ENCODE data around the gene OTOF.
A peak's percentile ranks its signal among the peaks of the same experiment; 100 is the strongest.

OTOF gene

DNA sequence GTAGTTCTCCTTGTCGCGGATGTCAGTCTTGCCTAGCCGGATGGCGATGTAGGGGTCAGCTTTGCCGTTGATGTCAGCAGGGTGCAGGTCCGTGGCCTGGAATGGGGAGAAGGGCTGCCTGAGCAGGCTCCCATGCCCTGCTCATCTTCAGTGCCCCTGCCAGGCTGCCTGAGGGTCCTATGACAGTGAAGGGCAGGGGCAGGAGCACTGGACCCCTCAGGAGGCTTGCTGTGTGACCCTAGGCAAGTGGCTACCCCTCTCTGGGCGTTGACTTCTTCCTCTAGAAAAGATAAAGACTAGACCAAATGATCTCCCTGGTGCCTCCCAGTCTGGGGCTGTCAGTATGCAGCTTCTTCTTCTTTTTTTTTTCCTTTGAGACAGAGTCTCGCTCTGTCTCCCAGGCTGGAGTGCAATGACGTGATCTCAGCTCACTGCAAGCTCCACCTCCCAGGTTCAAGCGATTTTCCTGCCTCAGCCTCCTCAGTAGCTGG lies 11.9 kb downstream of the OTOF start:
- no peak for DNase-seq (ENCODE audit: low read depth, low spot score)

DNA sequence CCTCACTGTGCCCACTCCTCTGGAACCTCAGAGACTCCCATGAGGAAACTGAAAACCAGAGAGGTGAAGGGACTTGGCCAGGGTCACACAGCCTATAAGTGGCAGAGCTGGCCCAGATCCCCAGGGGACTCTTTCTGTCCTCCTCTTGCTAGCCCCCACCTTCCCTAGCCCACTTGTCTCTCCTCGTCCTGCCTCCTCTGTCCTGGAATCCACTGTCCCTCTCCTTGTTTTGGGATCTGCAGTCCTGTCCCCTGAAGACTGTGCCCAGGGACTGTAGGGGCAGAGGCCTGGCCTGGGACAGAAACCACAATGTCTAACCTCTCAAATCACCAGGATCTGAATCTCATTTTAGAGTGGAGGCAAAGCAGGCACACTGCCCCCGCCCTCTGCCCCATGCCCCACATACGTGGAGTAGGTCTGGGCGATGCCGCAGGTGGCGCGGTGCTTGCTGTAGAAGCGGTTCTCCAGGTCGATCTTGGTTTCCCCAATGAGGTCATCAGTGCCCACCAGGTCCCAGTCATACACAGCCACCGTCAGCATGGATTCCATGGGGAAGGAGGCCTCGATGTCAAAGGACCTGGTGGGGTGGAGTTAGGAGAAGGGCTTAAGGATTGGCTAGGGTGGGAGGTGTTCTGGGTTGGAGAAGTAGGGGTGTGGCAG lies 12.5 kb downstream of the OTOF start:
- DNase-seq (ENCODE audit: low read depth, low spot score): no peak

DNA sequence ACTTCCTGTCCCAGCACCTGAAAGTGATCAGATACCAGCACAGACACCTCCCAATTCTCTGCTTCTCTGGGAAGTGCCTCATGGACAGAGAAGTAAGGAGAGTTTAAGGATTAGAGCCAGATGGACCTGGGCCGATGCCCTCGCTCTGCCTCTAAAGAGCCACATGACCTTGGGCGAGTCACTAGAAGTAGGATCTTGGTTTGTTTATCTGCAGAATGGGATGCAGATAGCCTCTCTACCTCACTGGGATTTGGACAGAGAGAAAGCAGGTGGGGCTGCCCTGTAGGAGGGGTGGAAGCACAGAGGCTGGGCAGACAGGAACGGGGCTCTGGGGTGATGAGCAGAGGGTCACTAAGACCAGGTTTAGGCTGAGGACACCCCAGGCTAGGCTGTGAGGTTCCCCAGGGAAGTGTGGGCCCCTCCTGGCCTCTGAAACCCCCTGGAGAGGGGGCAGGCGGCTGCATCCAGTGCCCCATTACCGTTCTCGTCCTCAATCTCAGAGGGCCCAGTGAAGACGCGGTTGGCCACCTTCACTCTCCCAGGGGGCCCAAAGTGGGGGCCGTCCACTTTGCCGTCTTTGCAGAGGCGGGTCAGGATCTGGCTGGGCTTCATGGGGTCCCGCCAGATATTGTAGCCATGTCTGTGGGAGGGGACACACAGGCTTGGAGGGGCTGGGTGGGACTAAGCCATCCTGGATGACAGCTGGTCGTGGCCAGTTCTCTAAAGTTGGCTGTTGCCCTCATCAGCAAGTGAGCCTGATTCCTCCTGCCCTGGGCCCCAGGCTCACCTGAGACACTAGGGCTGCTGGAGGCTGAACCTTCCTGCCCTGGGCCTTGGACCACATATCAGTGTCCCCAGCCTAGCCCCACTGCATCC lies 13.3 kb downstream of the OTOF start:
- no peak for DNase-seq (ENCODE audit: low read depth, low spot score)

DNA sequence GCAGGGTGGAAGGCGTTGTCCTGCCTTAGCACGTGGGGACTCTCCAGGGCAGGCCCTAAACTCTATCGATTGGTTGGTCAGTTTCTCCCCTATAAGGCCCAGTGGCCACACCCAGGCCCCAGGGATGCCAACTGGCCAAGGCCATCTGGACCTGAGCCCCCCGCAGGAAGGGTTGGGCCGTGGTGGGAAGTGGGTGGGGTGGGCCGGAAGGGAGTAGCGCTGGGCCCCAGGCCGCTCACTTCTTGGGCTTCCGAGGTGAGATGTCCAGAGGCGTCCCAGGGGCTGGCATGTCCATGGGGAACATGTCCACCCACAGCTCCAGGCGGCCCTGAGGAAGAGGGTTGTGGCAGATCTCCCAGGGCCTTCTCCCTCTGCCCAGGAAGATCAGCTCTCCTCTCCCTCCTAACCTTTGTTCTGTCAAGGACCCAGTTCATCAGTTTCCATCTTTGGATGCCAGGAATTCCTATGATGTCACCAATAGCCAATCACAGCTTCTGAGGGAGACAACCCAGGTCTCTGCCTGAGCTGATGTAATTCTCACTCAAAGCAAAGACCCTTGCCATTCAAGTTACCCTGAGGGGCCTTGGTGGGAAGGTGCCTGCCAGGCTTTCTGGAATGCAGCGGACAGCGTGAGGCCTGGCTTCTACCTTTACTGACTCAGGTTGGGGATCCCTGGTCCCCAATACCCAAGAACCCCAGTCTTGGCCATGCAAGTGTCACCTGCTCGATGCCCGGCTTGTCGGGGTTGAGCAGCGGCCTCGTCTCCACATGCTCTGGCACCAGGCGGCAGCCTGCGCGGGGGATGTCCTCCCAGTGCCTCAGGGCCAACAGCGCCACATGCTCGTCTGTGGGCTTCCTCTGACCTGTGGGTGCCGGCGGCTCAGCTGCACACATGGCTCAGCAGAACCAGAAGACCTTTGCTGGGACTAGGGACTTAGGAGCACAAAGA lies 14.4 kb downstream of the OTOF start:
- peak; percentile 86 for DNase-seq (ENCODE audit: low read depth, low spot score)

DNA sequence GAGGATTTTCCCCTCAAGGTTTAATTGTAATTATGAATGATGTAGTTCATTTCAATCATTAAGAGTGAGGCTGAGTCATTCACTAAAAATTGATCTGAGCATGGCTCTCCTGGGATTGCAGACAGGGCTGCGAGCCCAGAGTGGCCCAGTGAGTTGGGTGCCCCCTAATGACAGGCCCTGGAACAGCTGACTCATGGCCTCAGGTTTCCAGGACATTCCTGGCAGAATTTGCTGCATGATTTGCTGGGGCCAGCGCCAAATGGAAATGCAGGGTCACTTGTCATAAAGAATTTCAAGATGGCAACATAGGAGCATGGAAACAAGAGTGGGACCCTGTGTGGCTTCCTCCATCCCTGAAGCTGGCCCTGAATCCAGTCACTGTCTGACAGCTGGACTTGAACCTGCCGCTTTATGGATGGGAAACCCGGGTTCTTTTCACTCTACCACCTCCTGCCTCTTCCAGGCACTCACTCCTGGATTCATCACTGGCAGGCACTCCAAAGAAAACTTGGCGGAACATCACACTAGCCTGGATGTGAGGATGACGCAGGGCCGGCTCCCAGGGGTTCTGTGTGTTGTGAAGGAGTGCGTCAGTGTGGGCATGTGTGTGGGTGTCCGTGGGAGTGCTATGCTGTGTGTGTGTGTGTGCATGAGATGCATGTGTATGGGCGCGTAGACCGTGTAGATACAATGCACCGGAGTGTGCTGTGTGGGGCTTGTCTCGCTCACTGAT lies 15.2 kb downstream of the OTOF start:
- no peak for DNase-seq (ENCODE audit: low read depth, low spot score)

DNA sequence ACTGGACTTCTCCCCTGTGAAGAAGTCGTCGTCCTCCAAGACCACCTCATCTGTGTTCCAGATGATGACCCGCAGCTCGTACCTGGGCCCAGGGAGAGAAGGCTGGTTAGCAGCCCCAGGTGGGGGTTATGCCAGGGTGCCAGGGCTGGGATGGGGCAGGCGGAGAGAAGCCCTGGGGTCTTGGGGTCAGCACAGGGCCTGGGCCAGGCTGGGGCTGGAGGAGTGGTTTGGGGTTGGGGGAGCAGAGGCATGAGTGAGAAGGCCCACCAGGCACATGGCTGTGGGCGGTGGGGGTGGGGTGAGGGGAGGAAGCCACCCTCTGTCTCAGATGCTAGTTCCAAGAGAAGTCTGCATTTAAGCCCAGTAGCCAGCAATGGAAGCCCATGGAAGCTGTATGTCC lies 15.8 kb downstream of the OTOF start:
- DNase-seq (ENCODE audit: low read depth, low spot score): no peak

DNA sequence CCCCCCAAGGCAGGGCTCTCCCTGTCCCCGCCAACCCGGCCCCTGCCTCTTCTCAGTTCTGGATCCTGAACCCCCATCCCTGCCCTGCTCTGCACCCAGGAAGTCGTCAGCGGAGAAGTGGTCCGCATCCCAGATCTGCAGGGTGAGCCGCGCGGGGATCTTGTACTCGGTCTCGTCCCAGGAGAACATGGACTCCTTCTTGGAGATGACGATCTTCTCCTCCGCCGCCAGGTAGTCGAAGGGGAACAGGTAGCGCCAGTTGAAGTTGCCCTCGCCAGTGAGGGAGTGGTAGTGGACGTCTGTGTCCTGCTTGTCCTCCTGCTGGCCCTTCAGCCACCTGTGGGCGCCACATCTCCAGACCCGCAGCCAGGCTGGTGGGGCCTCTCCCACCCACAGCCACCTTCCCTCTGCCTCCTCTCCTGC lies 16.3 kb downstream of the OTOF start:
- no peak for DNase-seq (ENCODE audit: low read depth, low spot score)

DNA sequence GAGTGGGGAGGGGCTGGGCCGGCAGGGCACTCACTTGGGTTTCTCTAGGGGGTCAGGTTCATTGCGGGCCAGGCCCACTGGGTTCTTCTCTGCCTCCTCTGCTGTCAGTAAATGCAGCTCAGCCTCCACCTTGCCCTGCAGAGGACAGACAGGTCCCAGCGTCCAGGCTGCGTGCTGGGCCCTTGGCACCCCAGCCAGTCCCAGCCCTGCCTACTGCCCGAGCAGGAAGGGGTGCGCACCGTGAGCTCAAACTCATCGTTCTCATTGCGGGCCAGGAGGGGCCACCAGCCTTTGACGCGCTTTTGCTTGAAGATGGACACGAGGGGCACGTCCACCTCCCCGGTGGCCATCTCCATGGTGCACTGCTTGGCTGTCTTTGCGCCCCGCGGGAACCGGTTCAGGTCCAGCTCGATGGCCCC lies 17.3 kb downstream of the OTOF start:
- DNase-seq (ENCODE audit: low read depth, low spot score): no peak

DNA sequence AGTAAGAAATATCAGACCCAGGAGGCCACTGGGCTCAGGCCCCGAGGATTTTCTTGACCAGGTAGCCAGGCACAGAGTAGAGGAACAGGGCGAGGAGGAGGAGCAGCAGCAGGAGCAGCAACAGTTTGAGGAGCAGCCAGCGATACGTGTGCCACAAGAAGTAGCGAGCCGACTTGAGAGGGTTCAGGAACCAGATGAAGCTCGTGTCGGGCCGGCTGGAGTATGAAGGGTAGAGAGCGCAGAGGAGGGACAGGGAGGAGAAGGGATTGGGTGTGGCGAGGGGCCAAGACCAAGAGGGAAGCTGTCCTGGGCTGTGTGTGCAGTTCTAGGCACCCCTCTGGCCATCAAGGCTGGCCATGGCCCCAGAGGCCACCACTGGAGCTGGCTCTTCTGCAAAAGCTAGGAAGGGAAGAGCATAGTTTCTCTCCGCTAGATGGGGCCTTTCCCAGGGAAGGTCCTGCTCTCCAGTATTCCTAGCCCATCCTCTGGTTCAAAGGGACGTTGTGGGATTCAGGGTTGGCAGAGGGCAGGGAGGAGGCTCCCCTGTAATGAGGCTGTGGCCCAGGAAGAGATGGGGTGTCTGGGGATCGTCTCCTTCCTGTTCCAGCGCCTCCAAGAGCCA lies 17.8 kb downstream of the OTOF start:
- DNase-seq (ENCODE audit: low read depth, low spot score): no peak

DNA sequence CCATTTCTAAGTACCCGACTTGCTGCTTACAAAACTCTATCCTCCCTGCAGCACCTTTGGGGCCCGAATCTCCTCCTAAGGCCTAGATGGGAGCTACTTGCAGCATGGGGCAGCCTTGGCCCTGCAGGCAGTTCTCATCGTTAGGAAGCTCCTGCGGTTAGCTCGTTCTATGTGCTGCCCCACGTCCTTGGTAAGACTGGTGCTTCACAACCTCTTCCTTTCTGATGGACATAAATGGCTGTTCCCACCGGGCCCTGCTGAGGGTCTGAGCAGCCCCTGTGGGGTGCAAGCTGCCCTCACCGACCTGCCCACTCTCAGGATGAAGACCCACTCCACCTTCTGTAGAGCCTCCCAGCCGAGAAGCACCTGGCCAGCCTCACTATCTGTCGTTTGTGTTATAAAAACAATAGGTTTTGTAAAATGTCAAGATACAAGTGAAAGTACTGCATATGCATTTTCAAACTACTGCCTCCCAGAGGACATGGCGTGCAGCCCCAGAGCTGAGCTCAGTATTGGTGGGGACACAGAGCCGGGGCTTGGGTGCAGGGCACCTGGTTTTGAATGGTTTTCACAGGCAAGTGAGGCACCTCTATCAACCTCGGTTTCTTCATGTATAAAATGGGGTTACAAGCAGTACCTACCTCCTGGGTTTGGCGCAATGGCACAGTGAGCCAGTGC lies 19.4 kb downstream of the OTOF start:
- no peak for DNase-seq (ENCODE audit: low read depth, low spot score)

DNA sequence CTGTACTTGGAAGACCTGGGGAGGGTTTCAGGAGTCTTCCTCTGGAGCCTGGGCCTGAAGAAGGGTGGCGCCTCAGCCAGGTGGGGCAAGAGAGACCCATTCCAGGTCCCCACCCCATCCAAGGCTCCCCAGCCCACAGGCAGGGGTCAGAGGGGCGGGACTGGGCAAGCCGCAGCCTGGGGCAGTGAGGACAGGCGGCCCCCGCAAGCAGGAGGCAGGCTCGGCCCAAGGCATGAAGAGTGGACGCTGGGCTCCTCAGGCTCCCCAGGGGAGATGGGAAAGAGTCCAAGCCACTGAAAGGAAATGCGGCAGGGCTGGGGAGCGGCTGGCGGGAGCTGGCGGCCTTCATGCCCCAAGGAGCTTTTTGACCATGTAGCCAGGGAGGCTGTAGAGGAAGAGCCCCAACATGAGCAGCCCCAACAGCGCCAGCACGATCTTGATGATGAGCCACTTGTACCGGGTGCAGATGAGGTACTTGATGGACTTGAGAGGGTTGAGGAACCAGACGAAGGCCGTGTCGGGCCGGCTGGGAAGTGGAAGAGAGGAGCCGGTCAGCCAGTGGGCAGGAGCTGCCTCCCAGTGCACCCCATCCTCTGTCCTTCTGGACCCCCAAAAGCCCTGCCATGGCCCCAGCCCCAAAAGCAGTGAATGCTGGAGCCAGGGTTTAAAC lies 20.1 kb downstream of the OTOF start:
- DNase-seq (ENCODE audit: low read depth, low spot score): no peak

DNA sequence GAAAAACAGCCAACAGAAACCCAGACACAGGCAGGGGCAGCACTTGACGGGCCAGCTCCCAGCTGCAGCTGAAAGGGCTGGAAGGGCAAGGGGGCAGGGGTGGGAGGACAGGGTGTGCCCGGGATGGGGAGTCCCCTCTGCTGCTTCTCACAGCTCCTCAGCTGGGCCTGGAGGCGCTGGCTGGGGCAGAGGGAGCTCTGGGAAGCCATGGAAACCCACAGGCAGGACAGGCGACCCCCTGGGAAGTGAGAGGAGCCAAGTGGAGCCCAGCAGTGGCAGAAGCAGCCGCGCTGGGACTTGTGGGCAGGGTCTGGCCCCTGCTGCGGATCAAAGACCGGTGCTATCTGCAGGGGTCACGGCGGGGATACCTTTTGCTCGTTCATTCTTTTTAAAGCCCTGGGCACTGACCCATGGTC lies 20.7 kb downstream of the OTOF start:
- no peak for DNase-seq (ENCODE audit: low read depth, low spot score)

DNA sequence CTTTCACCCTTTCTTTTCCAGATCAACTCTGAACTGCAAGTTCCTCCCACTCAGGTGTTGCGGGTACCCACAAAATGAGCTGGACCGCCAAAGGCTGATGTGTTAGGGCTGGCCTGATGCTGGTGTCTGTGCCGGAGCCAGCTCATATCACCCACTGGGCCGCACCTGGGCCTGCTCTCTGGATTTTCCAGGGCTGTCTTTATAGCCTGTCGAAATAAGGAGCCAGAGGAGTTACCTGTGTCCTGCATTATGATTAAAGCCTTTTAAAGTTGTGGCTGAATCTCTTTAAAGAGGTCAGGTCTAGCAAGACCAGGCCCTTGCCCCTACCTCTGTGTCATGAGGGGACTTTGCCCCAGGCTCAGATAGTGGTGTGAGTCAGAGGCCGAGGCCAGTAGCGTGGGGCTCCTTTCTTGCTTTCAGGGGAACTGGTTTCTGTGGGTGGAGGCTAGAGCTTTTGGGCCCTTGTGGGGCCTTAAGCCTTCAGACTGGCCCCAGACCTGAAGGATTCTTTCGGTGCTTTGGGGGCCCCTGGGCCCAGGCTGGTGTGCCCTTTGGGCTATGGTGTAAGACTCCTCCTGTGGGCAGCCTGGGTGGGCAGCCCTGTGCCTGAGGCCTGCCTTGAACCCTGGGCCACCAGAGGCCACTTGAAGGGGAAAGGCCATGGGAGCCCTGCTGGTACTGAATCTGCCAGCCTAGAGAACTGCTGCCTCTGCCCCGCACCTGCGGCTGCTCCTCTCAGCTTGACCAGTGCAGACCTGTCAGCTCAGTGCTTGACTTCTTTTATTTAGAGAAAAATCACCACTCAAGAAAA lies 21.3 kb downstream of the OTOF start:
- no peak for DNase-seq (ENCODE audit: low read depth, low spot score)

DNA sequence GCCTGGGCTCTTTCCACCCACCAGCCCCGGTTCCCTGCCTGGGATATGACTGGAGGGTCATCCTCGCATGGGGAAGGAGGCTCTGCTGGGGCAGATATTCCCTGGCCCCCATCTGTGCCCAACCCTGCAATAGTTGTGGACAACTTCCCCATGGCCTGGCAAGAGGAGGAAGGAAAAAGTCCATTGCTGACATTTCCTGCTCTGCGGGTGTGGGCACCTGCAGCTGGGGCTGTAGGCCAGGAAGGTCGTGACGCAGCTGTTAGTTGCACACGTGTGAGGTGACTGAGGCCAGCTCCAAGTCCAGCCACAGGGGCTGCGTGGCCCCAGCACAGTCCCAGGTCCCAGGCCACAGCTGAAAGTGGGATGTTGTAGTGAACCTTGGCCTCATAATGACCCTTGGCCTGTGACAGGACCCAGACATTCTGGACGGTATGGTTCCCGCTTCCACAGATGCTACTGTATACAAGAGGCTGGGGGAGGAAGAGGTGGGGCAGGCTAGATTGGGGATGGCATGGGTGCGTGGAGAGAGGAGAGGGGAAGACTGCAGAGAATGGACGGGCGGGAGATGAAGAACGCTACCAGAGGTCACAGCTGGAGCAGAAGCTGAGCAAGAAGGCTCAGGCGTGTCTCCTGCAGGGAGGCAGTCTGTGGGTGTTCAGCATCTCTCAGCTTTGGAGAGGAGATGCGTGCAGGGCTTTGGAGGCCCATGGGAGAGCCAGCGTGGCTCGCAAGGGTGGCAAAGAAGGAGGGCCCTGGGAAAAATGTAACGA lies 22.1 kb downstream of the OTOF start:
- DNase-seq (ENCODE audit: low read depth, low spot score): no peak

DNA sequence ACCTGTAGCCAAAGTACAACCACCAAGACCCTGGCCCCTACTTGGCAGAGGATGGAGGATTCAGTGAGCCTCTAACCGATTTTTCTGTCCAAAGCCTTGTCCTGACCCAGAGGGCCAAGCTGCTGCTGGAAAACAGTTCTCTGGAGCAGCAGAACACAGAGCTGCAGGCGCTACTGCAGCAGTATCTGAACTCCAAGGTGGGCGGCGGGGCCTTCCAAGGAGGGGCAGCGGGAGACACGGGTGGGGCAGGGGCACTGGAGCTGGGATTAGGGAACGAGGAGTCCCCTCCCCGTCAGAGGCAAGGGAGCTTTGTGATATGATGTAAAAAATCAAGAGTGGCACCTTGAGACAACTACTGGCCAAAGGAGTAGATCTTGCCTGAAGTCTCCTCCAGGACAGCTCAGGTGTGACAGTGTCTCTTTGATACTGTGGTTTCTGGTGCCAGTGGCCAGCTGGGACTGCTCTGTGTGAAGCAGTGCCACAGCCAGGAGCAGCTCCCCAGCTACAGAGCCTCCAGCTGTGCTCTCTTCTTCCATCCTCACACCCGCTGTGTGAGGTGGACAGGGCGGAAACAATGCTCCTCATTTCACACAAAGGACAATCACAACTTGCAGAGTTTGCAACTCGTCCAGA lies 22.8 kb downstream of the OTOF start:
- DNase-seq (ENCODE audit: low read depth, low spot score): no peak

DNA sequence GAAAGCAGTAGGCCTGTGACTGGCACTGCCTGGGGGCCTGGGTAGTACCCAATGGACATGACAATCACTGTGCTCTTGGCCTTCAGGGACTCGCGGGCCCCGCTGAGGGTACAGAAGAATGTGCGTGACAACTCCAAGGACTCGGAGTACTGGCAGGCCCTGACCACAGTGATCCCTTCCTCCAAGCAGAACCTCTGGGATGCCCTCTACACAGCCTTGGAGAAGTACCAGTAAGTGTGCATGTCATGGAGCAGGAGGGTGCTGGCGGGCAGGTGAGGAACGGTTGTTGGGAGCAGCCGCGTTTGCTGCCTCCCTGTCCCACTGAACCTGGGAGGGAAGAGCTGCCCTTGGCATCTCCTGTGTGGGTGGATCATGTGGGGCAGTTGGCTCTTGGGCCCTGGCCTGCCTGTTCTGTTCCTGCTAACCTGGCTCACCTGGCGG lies 23.3 kb downstream of the OTOF start:
- DNase-seq (ENCODE audit: low read depth, low spot score): no peak
